Measurements from ENCODE around the gene S100A7A. TPM values are rescaled to one million over a fixed set of nuclear protein-coding genes. Genes with fewer than 3 reads are reported as not detected.

Gene S100A7A
- total RNA-seq: not detected
- polyA plus RNA-seq (2013, experiment 1 of 2): not detected
- not detected for polyA plus RNA-seq (2013, experiment 2 of 2)
- long read RNA-seq, experiment 1: 0 reads
- long read RNA-seq, experiment 2: 0 reads
- long read RNA-seq, experiment 3: 0 reads
- long read RNA-seq, experiment 4: 0 reads

GRCh38 chr1:153415850-153416570 is at the start of gene S100A7A:
TSS of gene S100A7A (plus strand) at chr1:153416520. CDS start at chr1:153418083, 1,563 bp downstream.
- WGBS, 2 experiments (ENCODE audit: insufficient coverage in 1 of 2, insufficient read length in 1 of 2): 81 to 90% methylated on average over 2 to 6 of the region's 6 CpGs
- Mint-ChIP-seq H3K9me3 (peaks cover 8% of the 10 kb centered on the region), H3K36me3 (ENCODE audit: low read depth) (no peaks in the 10 kb centered on the region), H3K27ac (no peak within 1 kb of the TSS), H3K27me3 (ENCODE audit: insufficient read depth) (peaks cover 9% of the 10 kb centered on the region), H3K4me3 (no peak within 1 kb of the TSS), H3K4me1 (no peaks in the 10 kb centered on the region)
- Histone ChIP-seq H3K9ac (ENCODE audit: extremely low read depth, low read length, poor library complexity, severe bottlenecking) (no peak within 1 kb of the TSS), H3K27me3 (ENCODE audit: control insufficient read depth, insufficient read depth, low read length, poor library complexity, severe bottlenecking) (no peaks in the 10 kb centered on the region), H3K9me3 (ENCODE audit: control insufficient read depth, low read length) (peaks cover 6% of the 10 kb centered on the region), H3K36me3 (ENCODE audit: control insufficient read depth, insufficient read depth, low read length) (no peaks in the 10 kb centered on the region), H3K4me3 (ENCODE audit: low read length) (no peak within 1 kb of the TSS), H3K27ac (ENCODE audit: low read depth, low read length) (no peak within 1 kb of the TSS), H3K4me1 (ENCODE audit: control insufficient read depth, insufficient read depth, low read length) (no peaks in the 10 kb centered on the region)
- no peak for TF ChIP-seq CTCF (conservative IDR thresholded peaks at IDR 0.05)
- DNase-seq: peak; percentile 25

- Histone ChIP-seq H3K4me1 (ENCODE audit: control insufficient read depth, insufficient read depth, low read length) (no peaks in the 10 kb centered on the region), H3K27ac (ENCODE audit: low read depth, low read length) (no peak overlapping the region), H3K9me3 (ENCODE audit: control insufficient read depth, low read length) (no peaks in the 10 kb centered on the region), H3K4me3 (ENCODE audit: low read length) (no peak overlapping the region), H3K9ac (ENCODE audit: extremely low read depth, low read length, poor library complexity, severe bottlenecking) (no peak overlapping the region), H3K36me3 (ENCODE audit: control insufficient read depth, insufficient read depth, low read length) (no peaks in the 10 kb centered on the region), H3K27me3 (ENCODE audit: control insufficient read depth, insufficient read depth, low read length, poor library complexity, severe bottlenecking) (no peaks in the 10 kb centered on the region)
- H3K36me3 Mint-ChIP-seq (ENCODE audit: low read depth): no peaks in the 10 kb centered on the region
- H3K9me3 Mint-ChIP-seq: no peaks in the 10 kb centered on the region
- no peak overlapping the region for H3K27ac Mint-ChIP-seq
- H3K27me3 Mint-ChIP-seq (ENCODE audit: insufficient read depth): peaks cover 15% of the 10 kb centered on the region
- 78% methylated on average over 2 of the region's 2 CpGs; no CpG with 5 or more reads in 1 of the 2 experiments for WGBS, 2 experiments (ENCODE audit: insufficient coverage in 1 of 2, insufficient read length in 1 of 2)
- DNase-seq: peak; percentile 1
- no peak overlapping the region for H3K4me3 Mint-ChIP-seq
- TF ChIP-seq CTCF (conservative IDR thresholded peaks at IDR 0.05): no peak
- H3K4me1 Mint-ChIP-seq: no peaks in the 10 kb centered on the region
Measured at GRCh38 chr1:153367090-153367489, 49.2 kb upstream of the S100A7A start.

- no peak overlapping the region for H3K4me3 ChIP-seq (ENCODE audit: low read length)
- Mint-ChIP-seq H3K36me3 (ENCODE audit: low read depth) (no peaks in the 10 kb centered on the region), H3K4me1 (no peaks in the 10 kb centered on the region), H3K27me3 (ENCODE audit: insufficient read depth) (peaks cover 7% of the 10 kb centered on the region), H3K4me3 (no peak overlapping the region), H3K27ac (no peak overlapping the region), H3K9me3 (no peaks in the 10 kb centered on the region)
- H3K27ac ChIP-seq (ENCODE audit: low read depth, low read length): no peak overlapping the region
- H3K36me3 ChIP-seq (ENCODE audit: control insufficient read depth, insufficient read depth, low read length): no peaks in the 10 kb centered on the region
- H3K4me1 ChIP-seq (ENCODE audit: control insufficient read depth, insufficient read depth, low read length): no peaks in the 10 kb centered on the region
- no peak for DNase-seq
- H3K27me3 ChIP-seq (ENCODE audit: control insufficient read depth, insufficient read depth, low read length, poor library complexity, severe bottlenecking): no peaks in the 10 kb centered on the region
- H3K9ac ChIP-seq (ENCODE audit: extremely low read depth, low read length, poor library complexity, severe bottlenecking): no peak overlapping the region
- TF ChIP-seq CTCF (conservative IDR thresholded peaks at IDR 0.05): no peak
- no peaks in the 10 kb centered on the region for H3K9me3 ChIP-seq (ENCODE audit: control insufficient read depth, low read length)
- 71% methylated on average over 1 of the region's 2 CpGs; no CpG with 5 or more reads in 1 of the 2 experiments for WGBS, 2 experiments (ENCODE audit: insufficient coverage in 1 of 2, insufficient read length in 1 of 2)
Measured at GRCh38 chr1:153368495-153368894, 47.8 kb upstream of the S100A7A start.
